ENCODE measurements around the gene KBTBD2.

DNA sequence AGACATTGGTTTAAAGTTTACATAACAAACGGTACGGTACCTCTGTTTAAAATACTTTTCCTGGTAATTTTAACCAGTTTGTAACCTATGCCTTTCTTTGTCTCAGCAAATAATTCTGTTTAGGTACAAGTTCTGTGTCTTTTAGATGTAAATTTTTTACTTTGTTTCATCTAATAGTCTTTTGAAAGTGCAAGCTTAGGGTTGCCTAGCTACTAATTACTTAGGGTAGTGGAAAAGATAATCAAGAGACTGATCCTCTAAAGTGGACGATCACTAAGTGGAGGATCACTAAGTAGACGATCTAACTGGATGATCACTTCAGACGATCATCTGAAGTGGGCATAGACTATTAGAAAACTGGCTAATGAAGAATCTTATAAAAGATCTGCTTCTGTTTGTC lies 49.6 kb upstream of the KBTBD2 start:
- TF ChIP-seq, protein P1, sequence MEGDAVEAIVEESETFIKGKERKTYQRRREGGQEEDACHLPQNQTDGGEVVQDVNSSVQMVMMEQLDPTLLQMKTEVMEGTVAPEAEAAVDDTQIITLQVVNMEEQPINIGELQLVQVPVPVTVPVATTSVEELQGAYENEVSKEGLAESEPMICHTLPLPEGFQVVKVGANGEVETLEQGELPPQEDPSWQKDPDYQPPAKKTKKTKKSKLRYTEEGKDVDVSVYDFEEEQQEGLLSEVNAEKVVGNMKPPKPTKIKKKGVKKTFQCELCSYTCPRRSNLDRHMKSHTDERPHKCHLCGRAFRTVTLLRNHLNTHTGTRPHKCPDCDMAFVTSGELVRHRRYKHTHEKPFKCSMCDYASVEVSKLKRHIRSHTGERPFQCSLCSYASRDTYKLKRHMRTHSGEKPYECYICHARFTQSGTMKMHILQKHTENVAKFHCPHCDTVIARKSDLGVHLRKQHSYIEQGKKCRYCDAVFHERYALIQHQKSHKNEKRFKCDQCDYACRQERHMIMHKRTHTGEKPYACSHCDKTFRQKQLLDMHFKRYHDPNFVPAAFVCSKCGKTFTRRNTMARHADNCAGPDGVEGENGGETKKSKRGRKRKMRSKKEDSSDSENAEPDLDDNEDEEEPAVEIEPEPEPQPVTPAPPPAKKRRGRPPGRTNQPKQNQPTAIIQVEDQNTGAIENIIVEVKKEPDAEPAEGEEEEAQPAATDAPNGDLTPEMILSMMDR (IDR thresholded peaks at IDR 0.05; ENCODE audit: borderline replicate concordance, extremely low read depth, low read length, poor library complexity, severe bottlenecking), result no peak
- TF ChIP-seq EZH2 (IDR thresholded peaks at IDR 0.05; ENCODE audit: borderline replicate concordance, low read depth, low read length, severe bottlenecking), result no peak
